ENCODE measurements around the gene DUSP16. TPM values are rescaled to one million over a fixed set of nuclear protein-coding genes. Genes with fewer than 3 reads are reported as not detected.

The DUSP16 gene
- total RNA-seq, 3 donors from 2014 or later (not counting 1 experiment from before 2014, with no cell fraction given): 6.9 to 19.9 (median 10.0) TPM

GRCh38 chr12:12476857-12477531 lies 85.7 kb downstream of the DUSP16 start:
- no peaks in the 10 kb centered on the region for H3K36me3 Mint-ChIP-seq
- no peak for TF ChIP-seq CTCF (IDR thresholded peaks at IDR 0.05)
- DNase-seq (no peak), ATAC-seq (no peak)
- Histone ChIP-seq H3K27ac (ENCODE audit: low read length) (no peak overlapping the region), H3K27me3 (ENCODE audit: control insufficient read depth, insufficient read depth, low read length) (no peaks in the 10 kb centered on the region), H3K36me3 (ENCODE audit: control insufficient read depth, insufficient read depth, low read length) (peaks cover 10% of the 10 kb centered on the region), H3K4me1 (ENCODE audit: control insufficient read depth, insufficient read depth, low read length) (peaks cover 13% of the 10 kb centered on the region), H3K4me3 (ENCODE audit: low read length) (no peak overlapping the region), H3K9me3 (ENCODE audit: control insufficient read depth, insufficient read depth, low read length) (no peaks in the 10 kb centered on the region)
- H3K4me3 Mint-ChIP-seq: no peak overlapping the region
- WGBS (ENCODE audit: insufficient coverage): 97% methylated on average over 21 of the region's 21 CpGs
- H3K27ac Mint-ChIP-seq: no peak overlapping the region
- intact Hi-C loops (cut with micrococcal nuclease): no loop called here
- H3K4me1 Mint-ChIP-seq: peaks cover 18 to 29% of the 10 kb centered on the region in 2 donors
- no peaks in the 10 kb centered on the region for H3K9me3 Mint-ChIP-seq
- H3K27me3 Mint-ChIP-seq (ENCODE audit: low read depth in 2 of 2): no peaks in the 10 kb centered on the region

GRCh38 chr12:12474931-12475795 lies 87.5 kb downstream of the DUSP16 start:
- H3K4me1 ChIP-seq (ENCODE audit: control insufficient read depth, insufficient read depth, low read length): peaks cover 13% of the 10 kb centered on the region
- Mint-ChIP-seq H3K4me3 (no peak overlapping the region), H3K27ac (peak overlapping the region; percentile 48 to 87), H3K27me3 (ENCODE audit: low read depth in 2 of 2) (no peaks in the 10 kb centered on the region), H3K4me1 (peaks cover 26 to 29% of the 10 kb centered on the region in 2 donors), H3K9me3 (no peaks in the 10 kb centered on the region), H3K36me3 (no peaks in the 10 kb centered on the region)
- 60% methylated on average over 14 of the region's 15 CpGs for WGBS (ENCODE audit: insufficient coverage)
- peaks cover 8% of the 10 kb centered on the region for H3K36me3 ChIP-seq (ENCODE audit: control insufficient read depth, insufficient read depth, low read length)
- H3K9me3 ChIP-seq (ENCODE audit: control insufficient read depth, insufficient read depth, low read length): no peaks in the 10 kb centered on the region
- intact Hi-C loops (cut with micrococcal nuclease): loop anchor here (1.0 kb wide), 1 partner anchor 99 kb away; no protein-coding TSS in a partner anchor
- ATAC-seq (peak; percentile 87 to 90 (median 87)), DNase-seq (peak in 1 of 2 donors; percentile 77)
- peak overlapping the region; percentile 62 for H3K27ac ChIP-seq (ENCODE audit: low read length)
- H3K4me3 ChIP-seq (ENCODE audit: low read length): no peak overlapping the region
- TF ChIP-seq CTCF (IDR thresholded peaks at IDR 0.05): no peak
- H3K27me3 ChIP-seq (ENCODE audit: control insufficient read depth, insufficient read depth, low read length): no peaks in the 10 kb centered on the region

GRCh38 chr12:12474471-12474928 lies 88.2 kb downstream of the DUSP16 start:
- no peak for TF ChIP-seq CTCF (IDR thresholded peaks at IDR 0.05)
- peak overlapping the region; percentile 62 for H3K27ac ChIP-seq (ENCODE audit: low read length)
- no peak overlapping the region for H3K4me3 ChIP-seq (ENCODE audit: low read length)
- Mint-ChIP-seq H3K27me3 (ENCODE audit: low read depth in 2 of 2) (no peaks in the 10 kb centered on the region), H3K27ac (peak overlapping the region; percentile 48 to 87), H3K4me1 (peaks cover 26 to 30% of the 10 kb centered on the region in 2 donors), H3K36me3 (no peaks in the 10 kb centered on the region), H3K4me3 (no peak overlapping the region), H3K9me3 (no peaks in the 10 kb centered on the region)
- DNase-seq (peak in 1 of 2 donors; percentile 56), ATAC-seq (peak in 2 of 3 donors; percentile 41 to 53)
- peaks cover 10% of the 10 kb centered on the region for H3K36me3 ChIP-seq (ENCODE audit: control insufficient read depth, insufficient read depth, low read length)
- H3K4me1 ChIP-seq (ENCODE audit: control insufficient read depth, insufficient read depth, low read length): peaks cover 13% of the 10 kb centered on the region
- intact Hi-C loops (cut with micrococcal nuclease): no loop called here
- 60% methylated on average over 7 of the region's 8 CpGs for WGBS (ENCODE audit: insufficient coverage)
- no peaks in the 10 kb centered on the region for H3K9me3 ChIP-seq (ENCODE audit: control insufficient read depth, insufficient read depth, low read length)
- no peaks in the 10 kb centered on the region for H3K27me3 ChIP-seq (ENCODE audit: control insufficient read depth, insufficient read depth, low read length)
